ENCODE results near the gene AGAP1. TPM values are rescaled to one million over a fixed set of nuclear protein-coding genes. Genes with fewer than 3 reads are reported as not detected.

The AGAP1 gene
- total RNA-seq, 2 donors from 2014 or later, result 19.1 to 20.8 TPM

GRCh38 chr2:235677937-235678336 lies 184.1 kb downstream of the AGAP1 start:
- Histone ChIP-seq H3K4me1 (ENCODE audit: control insufficient read depth in 1 of 2, low read depth in 2 of 2) (peaks cover 0 to 3% of the 10 kb centered on the region in 2 donors), H3K9me3 (no peaks in the 10 kb centered on the region), H3K4me3 (no peak overlapping the region), H3K27ac (no peak overlapping the region), H3K27me3 (replicated peaks; ENCODE audit: insufficient read depth) (no peaks in the 10 kb centered on the region), H3K36me3 (no peaks in the 10 kb centered on the region)
- no peak for TF ChIP-seq CTCF (IDR thresholded peaks at IDR 0.05)
- ATAC-seq (ENCODE audit: insufficient number of reproducible peaks, low FRiP score, low read depth) (no peak), DNase-seq (ENCODE audit: low spot score) (no peak)

- Histone ChIP-seq H3K4me3 (no peak overlapping the region), H3K9me3 (no peaks in the 10 kb centered on the region), H3K36me3 (no peaks in the 10 kb centered on the region), H3K27ac (no peak overlapping the region), H3K27me3 (replicated peaks; ENCODE audit: insufficient read depth) (no peaks in the 10 kb centered on the region), H3K4me1 (ENCODE audit: control insufficient read depth in 1 of 2, low read depth in 2 of 2) (peaks cover 0 to 3% of the 10 kb centered on the region in 2 donors)
- no peak for ATAC-seq (ENCODE audit: insufficient number of reproducible peaks, low FRiP score, low read depth)
- no peak for DNase-seq (ENCODE audit: low spot score)
- TF ChIP-seq CTCF (IDR thresholded peaks at IDR 0.05), result no peak
These were observed 184.9 kb downstream of the AGAP1 start for GRCh38 chr2:235678712-235679111.

- TF ChIP-seq CTCF (IDR thresholded peaks at IDR 0.05), result no peak
- Histone ChIP-seq H3K27me3 (replicated peaks; ENCODE audit: insufficient read depth) (no peaks in the 10 kb centered on the region), H3K4me3 (no peak overlapping the region), H3K4me1 (ENCODE audit: control insufficient read depth in 1 of 2, low read depth in 2 of 2) (peaks cover 0 to 3% of the 10 kb centered on the region in 2 donors), H3K36me3 (no peaks in the 10 kb centered on the region), H3K27ac (no peak overlapping the region), H3K9me3 (no peaks in the 10 kb centered on the region)
- ATAC-seq (ENCODE audit: insufficient number of reproducible peaks, low FRiP score, low read depth) (no peak), DNase-seq (ENCODE audit: low spot score) (no peak)
These were observed 185.6 kb downstream of the AGAP1 start for GRCh38 chr2:235679471-235679870.

GRCh38 chr2:235685024-235685721 lies 191.3 kb downstream of the AGAP1 start:
- no peak for ATAC-seq (ENCODE audit: insufficient number of reproducible peaks, low FRiP score, low read depth)
- H3K27ac ChIP-seq, result no peak overlapping the region
- DNase-seq (ENCODE audit: low spot score), result no peak
- TF ChIP-seq CTCF (IDR thresholded peaks at IDR 0.05), result no peak
- no peak overlapping the region for H3K4me3 ChIP-seq
- H3K9me3 ChIP-seq, result no peaks in the 10 kb centered on the region
- H3K4me1 ChIP-seq (ENCODE audit: control insufficient read depth in 1 of 2, low read depth in 2 of 2), result peaks cover 0 to 1% of the 10 kb centered on the region in 2 donors
- no peaks in the 10 kb centered on the region for H3K36me3 ChIP-seq
- no peaks in the 10 kb centered on the region for H3K27me3 ChIP-seq (replicated peaks; ENCODE audit: insufficient read depth)

- H3K9me3 ChIP-seq, result no peaks in the 10 kb centered on the region
These were observed 194.9 kb downstream of the AGAP1 start for GRCh38 chr2:235688511-235689426.

More at GRCh38 chr2:235688511-235689426, 194.9 kb downstream of the AGAP1 start:
- no peak for TF ChIP-seq CTCF (IDR thresholded peaks at IDR 0.05)
- Histone ChIP-seq H3K27ac (no peak overlapping the region), H3K4me3 (no peak overlapping the region), H3K4me1 (ENCODE audit: control insufficient read depth in 1 of 2, low read depth in 2 of 2) (peaks cover 0 to 5% of the 10 kb centered on the region in 2 donors), H3K27me3 (replicated peaks; ENCODE audit: insufficient read depth) (no peaks in the 10 kb centered on the region), H3K36me3 (no peaks in the 10 kb centered on the region)
- ATAC-seq (ENCODE audit: insufficient number of reproducible peaks, low FRiP score, low read depth), result no peak
- no peak for DNase-seq (ENCODE audit: low spot score)

Data from thoracic aorta (tissue), 2 donors.